Esophagus muscularis mucosa (tissue), 3 donors: Measurements from ENCODE around the gene B3GALT6.

ENCODE experiments used
- POLR2A ChIP-seq: fragments of 450-650 bp; IDR thresholded peaks from one replicate; pipeline ENCODE4 v1.6.1; 2017; ENCODE audit warnings: antibody characterized with exemption, moderate library complexity, mild to moderate bottlenecking, low read depth
- TF ChIP-seq, protein P1 (sequence below), 3 experiments: fragments of 200-600 bp in 2 of 3; fragments of 450-650 bp in 1 of 3; sonication (generic) in 2 of 3; IDR thresholded peaks; one replicate each; pipeline ENCODE4 v1.5.1; 2017 to 2019; ENCODE audit warnings: antibody characterized with exemption in 3 of 3, mild to moderate bottlenecking in 2 of 3, moderate library complexity in 1 of 3

DNA sequence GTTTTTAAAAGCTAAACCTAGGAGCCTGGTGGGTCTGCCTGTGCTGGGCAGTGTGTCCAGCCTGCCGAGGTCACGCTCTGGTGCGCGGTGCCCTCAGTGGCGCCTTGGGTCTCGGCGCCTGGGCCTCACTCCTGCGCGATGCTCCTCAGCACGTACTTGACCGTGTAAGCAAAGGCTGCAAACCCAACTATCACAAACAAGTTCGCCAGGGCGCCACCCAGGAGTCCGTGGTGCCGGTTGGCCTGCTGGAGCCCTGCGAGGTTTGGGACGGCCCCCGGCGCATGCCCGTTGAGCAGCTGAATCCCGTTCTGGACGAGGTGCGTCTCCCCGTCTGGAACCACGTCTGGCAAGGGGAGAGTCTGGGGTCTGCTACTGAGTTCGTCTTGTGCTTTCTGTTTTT lies 23.0 kb downstream of the B3GALT6 start:
- TF ChIP-seq POLR2A, result no peak
- TF ChIP-seq, protein P1, sequence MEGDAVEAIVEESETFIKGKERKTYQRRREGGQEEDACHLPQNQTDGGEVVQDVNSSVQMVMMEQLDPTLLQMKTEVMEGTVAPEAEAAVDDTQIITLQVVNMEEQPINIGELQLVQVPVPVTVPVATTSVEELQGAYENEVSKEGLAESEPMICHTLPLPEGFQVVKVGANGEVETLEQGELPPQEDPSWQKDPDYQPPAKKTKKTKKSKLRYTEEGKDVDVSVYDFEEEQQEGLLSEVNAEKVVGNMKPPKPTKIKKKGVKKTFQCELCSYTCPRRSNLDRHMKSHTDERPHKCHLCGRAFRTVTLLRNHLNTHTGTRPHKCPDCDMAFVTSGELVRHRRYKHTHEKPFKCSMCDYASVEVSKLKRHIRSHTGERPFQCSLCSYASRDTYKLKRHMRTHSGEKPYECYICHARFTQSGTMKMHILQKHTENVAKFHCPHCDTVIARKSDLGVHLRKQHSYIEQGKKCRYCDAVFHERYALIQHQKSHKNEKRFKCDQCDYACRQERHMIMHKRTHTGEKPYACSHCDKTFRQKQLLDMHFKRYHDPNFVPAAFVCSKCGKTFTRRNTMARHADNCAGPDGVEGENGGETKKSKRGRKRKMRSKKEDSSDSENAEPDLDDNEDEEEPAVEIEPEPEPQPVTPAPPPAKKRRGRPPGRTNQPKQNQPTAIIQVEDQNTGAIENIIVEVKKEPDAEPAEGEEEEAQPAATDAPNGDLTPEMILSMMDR (IDR thresholded peaks at IDR 0.05), result no peak
